ENCODE data around the gene HBM.
A peak's percentile ranks its signal among the peaks of the same experiment; 100 is the strongest.
"Not testable (repeated sequence)": the region's sequence is repeated elsewhere in the genome, so short reads cannot be mapped to it uniquely, and the experiment has no call there.

The HBM gene

DNA sequence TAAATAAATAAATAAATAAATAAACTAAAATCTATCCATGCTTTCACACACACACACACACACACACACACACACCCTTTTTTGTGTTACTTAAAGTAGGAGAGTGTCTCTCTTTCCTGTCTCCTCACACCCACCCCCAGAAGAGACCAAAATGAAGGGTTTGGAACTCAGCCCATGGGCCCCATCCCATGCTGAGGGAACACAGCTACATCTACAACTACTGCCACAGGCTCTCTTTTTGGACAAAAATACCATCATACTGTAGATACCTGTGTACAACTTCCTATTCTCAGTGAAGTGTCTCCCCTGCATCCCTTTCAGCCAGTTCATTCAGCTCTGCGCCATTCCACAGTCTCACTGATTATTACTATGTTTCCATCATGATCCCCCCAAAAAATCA, 5.0 kb downstream of the HBM start:
- no peak for DNase-seq

DNA sequence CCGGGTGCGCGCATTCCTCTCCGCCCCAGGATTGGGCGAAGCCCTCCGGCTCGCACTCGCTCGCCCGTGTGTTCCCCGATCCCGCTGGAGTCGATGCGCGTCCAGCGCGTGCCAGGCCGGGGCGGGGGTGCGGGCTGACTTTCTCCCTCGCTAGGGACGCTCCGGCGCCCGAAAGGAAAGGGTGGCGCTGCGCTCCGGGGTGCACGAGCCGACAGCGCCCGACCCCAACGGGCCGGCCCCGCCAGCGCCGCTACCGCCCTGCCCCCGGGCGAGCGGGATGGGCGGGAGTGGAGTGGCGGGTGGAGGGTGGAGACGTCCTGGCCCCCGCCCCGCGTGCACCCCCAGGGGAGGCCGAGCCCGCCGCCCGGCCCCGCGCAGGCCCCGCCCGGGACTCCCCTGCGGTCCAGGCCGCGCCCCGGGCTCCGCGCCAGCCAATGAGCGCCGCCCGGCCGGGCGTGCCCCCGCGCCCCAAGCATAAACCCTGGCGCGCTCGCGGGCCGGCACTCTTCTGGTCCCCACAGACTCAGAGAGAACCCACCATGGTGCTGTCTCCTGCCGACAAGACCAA, 6.7 kb downstream of the HBM start, which contains the start of gene HBA2:
HBA2 (plus strand) TSS at position 503 of the 568 bp plus-strand sequence; CDS start at position 540, 37 bp downstream.
- not testable (repeated sequence) for DNase-seq

GRCh38 chr16:173211-173854, 7.6 kb downstream of the HBM start:
- DNase-seq: not testable (repeated sequence)

DNA sequence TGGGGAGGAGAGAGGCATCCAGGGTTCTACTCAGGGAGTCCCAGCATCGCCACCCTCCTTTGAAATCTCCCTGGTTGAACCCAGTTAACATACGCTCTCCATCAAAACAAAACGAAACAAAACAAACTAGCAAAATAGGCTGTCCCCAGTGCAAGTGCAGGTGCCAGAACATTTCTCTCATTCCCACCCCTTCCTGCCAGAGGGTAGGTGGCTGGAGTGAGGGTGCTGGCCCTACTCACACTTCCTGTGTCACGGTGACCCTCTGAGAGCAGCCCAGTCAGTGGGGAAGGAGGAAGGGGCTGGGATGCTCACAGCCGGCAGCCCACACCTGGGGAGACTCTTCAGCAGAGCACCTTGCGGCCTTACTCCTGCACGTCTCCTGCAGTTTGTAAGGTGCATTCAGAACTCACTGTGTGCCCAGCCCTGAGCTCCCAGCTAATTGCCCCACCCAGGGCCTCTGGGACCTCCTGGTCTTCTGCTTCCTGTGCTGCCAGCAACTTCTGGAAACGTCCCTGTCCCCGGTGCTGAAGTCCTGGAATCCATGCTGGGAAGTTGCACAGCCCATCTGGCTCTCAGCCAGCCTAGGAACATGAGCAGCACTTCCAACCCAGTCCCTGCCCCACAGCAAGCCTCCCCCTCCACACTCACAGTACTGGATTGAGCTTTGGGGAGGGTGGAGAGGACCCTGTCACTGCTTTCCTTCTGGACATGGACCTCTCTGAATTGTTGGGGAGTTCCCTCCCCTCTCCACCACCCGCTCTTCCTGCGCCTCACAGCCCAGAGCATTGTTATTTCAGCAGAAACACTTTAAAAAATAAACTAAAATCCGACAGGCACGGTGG, 8.4 kb downstream of the HBM start:
- DNase-seq: not testable (repeated sequence)

DNA sequence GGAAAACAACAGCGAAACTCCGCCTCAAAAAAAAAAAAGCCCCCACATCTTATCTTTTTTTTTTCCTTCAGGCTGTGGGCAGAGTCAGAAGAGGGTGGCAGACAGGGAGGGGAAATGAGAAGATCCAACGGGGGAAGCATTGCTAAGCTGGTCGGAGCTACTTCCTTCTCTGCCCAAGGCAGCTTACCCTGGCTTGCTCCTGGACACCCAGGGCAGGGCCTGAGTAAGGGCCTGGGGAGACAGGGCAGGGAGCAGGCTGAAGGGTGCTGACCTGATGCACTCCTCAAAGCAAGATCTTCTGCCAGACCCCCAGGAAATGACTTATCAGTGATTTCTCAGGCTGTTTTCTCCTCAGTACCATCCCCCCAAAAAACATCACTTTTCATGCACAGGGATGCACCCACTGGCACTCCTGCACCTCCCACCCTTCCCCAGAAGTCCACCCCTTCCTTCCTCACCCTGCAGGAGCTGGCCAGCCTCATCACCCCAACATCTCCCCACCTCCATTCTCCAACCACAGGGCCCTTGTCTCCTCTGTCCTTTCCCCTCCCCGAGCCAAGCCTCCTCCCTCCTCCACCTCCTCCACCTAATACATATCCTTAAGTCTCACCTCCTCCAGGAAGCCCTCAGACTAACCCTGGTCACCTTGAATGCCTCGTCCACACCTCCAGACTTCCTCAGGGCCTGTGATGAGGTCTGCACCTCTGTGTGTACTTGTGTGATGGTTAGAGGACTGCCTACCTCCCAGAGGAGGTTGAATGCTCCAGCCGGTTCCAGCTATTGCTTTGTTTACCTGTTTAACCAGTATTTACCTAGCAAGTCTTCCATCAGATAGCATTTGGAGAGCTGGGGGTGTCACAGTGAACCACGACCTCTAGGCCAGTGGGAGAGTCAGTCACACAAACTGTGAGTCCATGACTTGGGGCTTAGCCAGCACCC, 9.5 kb downstream of the HBM start:
- DNase-seq: no peak

GRCh38 chr16:176006-176405, 10.2 kb downstream of the HBM start:
- DNase-seq: not testable (repeated sequence)

DNA sequence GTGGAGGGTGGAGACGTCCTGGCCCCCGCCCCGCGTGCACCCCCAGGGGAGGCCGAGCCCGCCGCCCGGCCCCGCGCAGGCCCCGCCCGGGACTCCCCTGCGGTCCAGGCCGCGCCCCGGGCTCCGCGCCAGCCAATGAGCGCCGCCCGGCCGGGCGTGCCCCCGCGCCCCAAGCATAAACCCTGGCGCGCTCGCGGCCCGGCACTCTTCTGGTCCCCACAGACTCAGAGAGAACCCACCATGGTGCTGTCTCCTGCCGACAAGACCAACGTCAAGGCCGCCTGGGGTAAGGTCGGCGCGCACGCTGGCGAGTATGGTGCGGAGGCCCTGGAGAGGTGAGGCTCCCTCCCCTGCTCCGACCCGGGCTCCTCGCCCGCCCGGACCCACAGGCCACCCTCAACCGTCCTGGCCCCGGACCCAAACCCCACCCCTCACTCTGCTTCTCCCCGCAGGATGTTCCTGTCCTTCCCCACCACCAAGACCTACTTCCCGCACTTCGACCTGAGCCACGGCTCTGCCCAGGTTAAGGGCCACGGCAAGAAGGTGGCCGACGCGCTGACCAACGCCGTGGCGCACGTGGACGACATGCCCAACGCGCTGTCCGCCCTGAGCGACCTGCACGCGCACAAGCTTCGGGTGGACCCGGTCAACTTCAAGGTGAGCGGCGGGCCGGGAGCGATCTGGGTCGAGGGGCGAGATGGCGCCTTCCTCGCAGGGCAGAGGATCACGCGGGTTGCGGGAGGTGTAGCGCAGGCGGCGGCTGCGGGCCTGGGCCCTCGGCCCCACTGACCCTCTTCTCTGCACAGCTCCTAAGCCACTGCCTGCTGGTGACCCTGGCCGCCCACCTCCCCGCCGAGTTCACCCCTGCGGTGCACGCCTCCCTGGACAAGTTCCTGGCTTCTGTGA, 11.0 kb downstream of the HBM start, which contains the start of gene HBA1:
HBA1 (plus strand) TSS at position 204 of the 906 bp plus-strand sequence; CDS start at position 241, 37 bp downstream.
- DNase-seq: not testable (repeated sequence)

- DNase-seq: peak; percentile 22
Observed at GRCh38 chr16:177394-177822, 11.6 kb downstream of the HBM start.

DNA sequence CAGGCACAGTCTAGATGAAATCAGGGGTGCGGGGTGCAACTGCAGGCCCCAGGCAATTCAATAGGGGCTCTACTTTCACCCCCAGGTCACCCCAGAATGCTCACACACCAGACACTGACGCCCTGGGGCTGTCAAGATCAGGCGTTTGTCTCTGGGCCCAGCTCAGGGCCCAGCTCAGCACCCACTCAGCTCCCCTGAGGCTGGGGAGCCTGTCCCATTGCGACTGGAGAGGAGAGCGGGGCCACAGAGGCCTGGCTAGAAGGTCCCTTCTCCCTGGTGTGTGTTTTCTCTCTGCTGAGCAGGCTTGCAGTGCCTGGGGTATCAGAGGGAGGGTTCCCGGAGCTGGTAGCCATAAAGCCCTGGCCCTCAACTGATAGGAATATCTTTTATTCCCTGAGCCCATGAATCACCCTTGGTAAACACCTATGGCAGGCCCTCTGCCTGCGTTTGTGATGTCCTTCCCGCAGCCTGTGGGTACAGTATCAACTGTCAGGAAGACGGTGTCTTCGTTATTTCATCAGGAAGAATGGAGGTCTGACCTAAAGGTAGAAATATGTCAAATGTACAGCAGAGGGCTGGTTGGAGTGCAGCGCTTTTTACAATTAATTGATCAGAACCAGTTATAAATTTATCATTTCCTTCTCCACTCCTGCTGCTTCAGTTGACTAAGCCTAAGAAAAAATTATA, 12.3 kb downstream of the HBM start:
- DNase-seq: no peak

DNA sequence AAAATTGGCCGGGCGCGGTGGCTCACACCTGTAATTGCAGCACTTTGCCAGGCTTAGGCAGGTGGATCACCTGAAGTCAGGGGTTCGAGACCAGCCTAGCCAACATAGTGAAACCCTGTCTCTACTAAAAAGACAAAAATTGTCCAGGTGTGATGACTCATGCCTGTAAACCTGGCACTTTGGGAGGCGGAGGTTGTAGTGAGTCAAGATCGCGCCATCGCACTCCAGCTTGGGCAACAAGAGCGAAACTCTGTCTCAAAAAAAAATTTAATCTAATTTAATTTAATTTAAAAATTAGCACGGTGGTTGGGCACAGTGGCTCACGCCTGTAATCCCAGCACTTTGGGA, 12.9 kb downstream of the HBM start:
- no peak for DNase-seq

DNA sequence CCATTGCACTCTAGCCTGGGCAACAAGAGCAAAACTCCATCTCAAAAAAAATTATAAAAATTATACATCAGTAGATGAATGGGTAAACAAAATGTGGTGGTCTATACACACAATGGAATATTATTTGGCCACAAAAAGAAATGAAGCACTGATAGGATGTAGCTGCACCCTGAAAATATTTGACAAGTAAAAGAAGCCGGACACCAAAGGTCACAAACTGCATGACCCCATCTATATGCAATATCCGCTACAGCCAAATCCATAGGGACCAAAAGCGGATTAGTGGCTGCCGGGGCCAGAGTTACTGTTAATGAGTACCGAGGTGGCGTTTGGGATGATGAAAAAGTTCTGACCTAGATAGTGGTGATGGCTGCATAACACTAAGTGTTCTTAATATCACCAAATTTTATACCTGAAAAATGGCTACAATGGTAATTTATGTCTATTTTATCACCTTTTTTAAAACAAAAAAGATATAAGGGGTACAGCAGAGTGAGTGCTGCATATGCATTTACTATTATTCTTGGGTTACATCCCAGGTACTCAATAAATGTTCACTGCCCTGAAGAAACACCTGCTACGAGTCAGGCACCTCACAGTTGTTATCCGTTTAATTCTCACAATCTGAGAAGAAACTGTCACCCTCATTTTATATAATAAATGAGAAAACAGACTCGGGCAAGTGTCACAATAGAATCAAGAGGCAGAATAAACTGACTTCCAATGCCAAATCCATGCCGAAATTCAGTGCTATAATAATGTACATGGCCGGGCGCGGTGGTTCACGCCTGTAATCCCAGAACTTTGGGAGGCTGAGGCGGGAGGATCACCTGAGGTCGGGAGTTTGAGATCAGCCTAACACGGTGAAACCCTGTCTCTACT, 13.7 kb downstream of the HBM start:
- DNase-seq: no peak

DNA sequence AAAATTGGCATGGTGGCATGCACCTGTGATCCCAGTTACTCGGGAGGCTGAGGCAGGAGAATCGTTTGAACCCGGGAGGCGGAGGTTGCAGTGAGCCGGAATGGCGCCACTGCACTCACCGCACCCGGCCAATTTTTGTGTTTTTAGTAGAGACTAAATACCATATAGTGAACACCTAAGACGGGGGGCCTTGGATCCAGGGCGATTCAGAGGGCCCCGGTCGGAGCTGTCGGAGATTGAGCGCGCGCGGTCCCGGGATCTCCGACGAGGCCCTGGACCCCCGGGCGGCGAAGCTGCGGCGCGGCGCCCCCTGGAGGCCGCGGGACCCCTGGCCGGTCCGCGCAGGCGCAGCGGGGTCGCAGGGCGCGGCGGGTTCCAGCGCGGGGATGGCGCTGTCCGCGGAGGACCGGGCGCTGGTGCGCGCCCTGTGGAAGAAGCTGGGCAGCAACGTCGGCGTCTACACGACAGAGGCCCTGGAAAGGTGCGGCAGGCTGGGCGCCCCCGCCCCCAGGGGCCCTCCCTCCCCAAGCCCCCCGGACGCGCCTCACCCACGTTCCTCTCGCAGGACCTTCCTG, 14.4 kb downstream of the HBM start, which contains the start of gene HBQ1:
HBQ1 (plus strand) TSS at position 359 of the 575 bp plus-strand sequence; CDS start at position 387, 28 bp downstream.
- no peak for DNase-seq

DNA sequence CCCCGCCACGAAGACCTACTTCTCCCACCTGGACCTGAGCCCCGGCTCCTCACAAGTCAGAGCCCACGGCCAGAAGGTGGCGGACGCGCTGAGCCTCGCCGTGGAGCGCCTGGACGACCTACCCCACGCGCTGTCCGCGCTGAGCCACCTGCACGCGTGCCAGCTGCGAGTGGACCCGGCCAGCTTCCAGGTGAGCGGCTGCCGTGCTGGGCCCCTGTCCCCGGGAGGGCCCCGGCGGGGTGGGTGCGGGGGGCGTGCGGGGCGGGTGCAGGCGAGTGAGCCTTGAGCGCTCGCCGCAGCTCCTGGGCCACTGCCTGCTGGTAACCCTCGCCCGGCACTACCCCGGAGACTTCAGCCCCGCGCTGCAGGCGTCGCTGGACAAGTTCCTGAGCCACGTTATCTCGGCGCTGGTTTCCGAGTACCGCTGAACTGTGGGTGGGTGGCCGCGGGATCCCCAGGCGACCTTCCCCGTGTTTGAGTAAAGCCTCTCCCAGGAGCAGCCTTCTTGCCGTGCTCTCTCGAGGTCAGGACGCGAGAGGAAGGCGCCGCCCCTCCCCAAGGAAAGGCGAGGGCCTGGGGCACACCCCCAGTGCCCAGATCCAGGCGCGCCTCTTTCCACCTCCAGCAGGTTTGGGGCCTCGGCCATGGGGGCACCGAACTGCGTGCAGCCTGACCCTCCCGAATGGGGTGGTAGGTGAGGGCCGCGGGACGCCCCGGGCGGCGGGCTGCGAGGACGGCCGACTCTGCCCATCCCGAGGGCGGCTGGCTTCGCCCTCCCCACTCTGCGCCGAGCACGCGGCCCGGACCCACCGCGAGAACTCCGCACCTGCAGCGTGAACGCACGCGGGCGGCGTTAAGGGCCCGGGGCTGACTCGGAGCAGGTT, 15.1 kb downstream of the HBM start:
- DNase-seq: no peak

- no peak for DNase-seq
Observed at GRCh38 chr16:181565-182021, 15.8 kb downstream of the HBM start.

- no peak for DNase-seq
Observed at GRCh38 chr16:183005-183404, 17.2 kb downstream of the HBM start.

GRCh38 chr16:185213-185612, 19.4 kb downstream of the HBM start:
- DNase-seq: no peak

GRCh38 chr16:185691-186090, 19.9 kb downstream of the HBM start:
- DNase-seq: no peak

- no peak for DNase-seq
Observed at GRCh38 chr16:187330-187729, 21.6 kb downstream of the HBM start.
